WTC11 (cell line): ENCODE data around the gene MESP2.

Experiments
- CREM ChIP-seq: sonication (generic); formaldehyde crosslinking; IDR thresholded peaks from 2 replicates; pipeline ENCODE4 v1.8.1; 2022; ENCODE audit warnings: mild to moderate bottlenecking, missing genetic modification reagents, moderate library complexity
- CTCF ChIP-seq: fragments of 200-600 bp; IDR thresholded peaks from 2 replicates; pipeline ENCODE4 v1.8.0; 2022; ENCODE audit warnings: antibody characterized with exemption
- ESRRA ChIP-seq: sonication (generic); formaldehyde crosslinking; IDR thresholded peaks from 2 replicates; pipeline ENCODE4 v1.8.1; 2022; ENCODE audit warnings: mild to moderate bottlenecking, missing genetic modification reagents, borderline replicate concordance
- FOXP1 ChIP-seq: sonication (generic); formaldehyde crosslinking; IDR thresholded peaks from 2 replicates; pipeline ENCODE4 v1.8.0; 2022; ENCODE audit warnings: missing genetic modification reagents, mild to moderate bottlenecking, moderate library complexity, borderline replicate concordance
- KAT7 ChIP-seq: sonication (generic); formaldehyde crosslinking; IDR thresholded peaks from 2 replicates; pipeline ENCODE4 v1.8.1; 2023; ENCODE audit warnings: missing genetic modification reagents, mild to moderate bottlenecking, borderline replicate concordance
- MLX ChIP-seq: sonication (generic); formaldehyde crosslinking; IDR thresholded peaks from 2 replicates; pipeline ENCODE4 v1.8.1; 2023; ENCODE audit warnings: mild to moderate bottlenecking, missing genetic modification reagents, moderate library complexity
- MYBL2 ChIP-seq: sonication (generic); formaldehyde crosslinking; IDR thresholded peaks from 2 replicates; pipeline ENCODE4 v1.8.1; 2023; ENCODE audit warnings: mild to moderate bottlenecking, moderate library complexity, missing genetic modification reagents
- ZBTB43 ChIP-seq: sonication (generic); formaldehyde crosslinking; IDR thresholded peaks from 2 replicates; pipeline ENCODE4 v1.8.1; 2023; ENCODE audit warnings: mild to moderate bottlenecking, missing genetic modification reagents
- ZNF232 ChIP-seq: sonication (generic); formaldehyde crosslinking; IDR thresholded peaks from 2 replicates; pipeline ENCODE4 v1.8.0; 2022; ENCODE audit warnings: mild to moderate bottlenecking, missing genetic modification reagents
- ZNF263 ChIP-seq: sonication (generic); formaldehyde crosslinking; IDR thresholded peaks from 2 replicates; pipeline ENCODE4 v1.8.1; 2022; ENCODE audit warnings: low read depth, mild to moderate bottlenecking, moderate library complexity, missing genetic modification reagents
- ZNF317 ChIP-seq: sonication (generic); formaldehyde crosslinking; IDR thresholded peaks from 2 replicates; pipeline ENCODE4 v1.8.1; 2023; ENCODE audit warnings: low read depth, mild to moderate bottlenecking, moderate library complexity, missing genetic modification reagents, borderline replicate concordance
- ZNF512 ChIP-seq: sonication (generic); formaldehyde crosslinking; IDR thresholded peaks from 2 replicates; pipeline ENCODE4 v1.8.1; 2022; ENCODE audit warnings: missing genetic modification reagents, borderline replicate concordance

- no peak for TF ChIP-seq CTCF
- no peak for TF ChIP-seq KAT7 (CRISPR knock-in tag)
- no peak for TF ChIP-seq MYBL2 (CRISPR knock-in tag)
- no peak for TF ChIP-seq ESRRA
- TF ChIP-seq CREM: no peak
- no peak for TF ChIP-seq ZNF232
- TF ChIP-seq ZNF263 (CRISPR knock-in tag): no peak
- TF ChIP-seq MLX: no peak
- no peak for TF ChIP-seq ZBTB43 (CRISPR knock-in tag)
- TF ChIP-seq ZNF512 (CRISPR knock-in tag): no peak
- no peak for TF ChIP-seq FOXP1 (CRISPR knock-in tag)
- no peak for TF ChIP-seq ZNF317 (CRISPR knock-in tag)
These were observed 32.2 kb downstream of the MESP2 start for GRCh38 chr15:89808160-89808870.
